Esophagus squamous epithelium (tissue), 5 donors: ENCODE results near the gene HOXB5. TPM values are rescaled to one million over a fixed set of nuclear protein-coding genes. Genes with fewer than 3 reads are reported as not detected.

Experiments
- DNase-seq: peaks from one replicate; lab custom pipeline; 2025; lab: John Stamatoyannopoulos, UW
- H3K27ac ChIP-seq, 4 donors: fragments of 200-600 bp; sonication (generic); one replicate each; pipeline ENCODE4 v1.5.1; 2016 to 2019; ENCODE audit warnings: mild to moderate bottlenecking in 1 of 4
- H3K27me3 ChIP-seq, 4 donors: fragments of 200-600 bp; sonication (generic); 1 replicate in 3 of 4; 2 replicates in 1 of 4; pipeline versions ENCODE4 v1.5.1 to v1.6.0; 2017 to 2021; ENCODE audit warnings: antibody characterized with exemption in 1 of 4
- H3K36me3 ChIP-seq, 3 donors: fragments of 200-600 bp; sonication (generic); one replicate each; pipeline ENCODE4 v1.5.1; 2016 to 2019
- H3K4me1 ChIP-seq, 3 donors: fragments of 200-600 bp; sonication (generic); one replicate each; pipeline ENCODE4 v1.5.1; 2017 to 2019
- H3K4me3 ChIP-seq, 4 donors: fragments of 200-600 bp; sonication (generic); 1 replicate in 3 of 4; 2 replicates in 1 of 4; pipeline ENCODE4 v1.5.1; 2016 to 2019; ENCODE audit warnings: mild to moderate bottlenecking in 2 of 4, moderate library complexity in 1 of 4
- H3K9me3 ChIP-seq, 3 donors: fragments of 200-600 bp; sonication (generic); one replicate each; pipeline ENCODE4 v1.5.1; 2016 to 2019
- POLR2A ChIP-seq, 4 donors: fragments of 450-650 bp; IDR thresholded peaks; one replicate each; pipeline ENCODE4 v1.6.1; 2017; ENCODE audit warnings: antibody characterized with exemption in 4 of 4, mild to moderate bottlenecking in 4 of 4, moderate library complexity in 3 of 4
- WGBS, 2 donors: methylation state at CpG; one replicate each; pipeline ENCODE4 v1.1.5; 2018; 5-methylcytosine and 5-hydroxymethylcytosine counted together
- intact Hi-C: fragments of 100-400 bp; cut with DNase I; formaldehyde crosslinking; loops from one replicate; pipeline ENCODE4 v1.15.0; 2022
- total RNA-seq, 4 donors: library from RNA; depleted of rRNA; stranded (reverse); fragments of >200 nt; gene quantifications; one replicate each; pipeline ENCODE4 v1.1.0, GENCODE V29; 2016
- TF ChIP-seq, protein P1 (sequence below), 6 experiments: fragments of 450-650 bp in 4 of 6; fragments of 200-600 bp in 2 of 6; sonication (generic) in 2 of 6; IDR thresholded peaks; one replicate each; pipeline ENCODE4 v1.5.1; 2016 to 2019; ENCODE audit warnings: antibody characterized with exemption in 6 of 6, mild to moderate bottlenecking in 4 of 6, moderate library complexity in 4 of 6
- donor health status: DM: yes; HTN: yes; CAD: no.

HOXB5 gene
- total RNA-seq, 4 donors from 2014 or later = not detected

GRCh38 chr17:48601207-48601538 lies 7.6 kb upstream of the HOXB5 start:
- H3K27me3 ChIP-seq = peaks cover 17 to 100% (median 81%) of the 10 kb centered on the region in 4 donors
- no peak overlapping the region for H3K27ac ChIP-seq
- intact Hi-C loops = no loop called here
- H3K4me1 ChIP-seq = peaks cover 16 to 53% (median 25%) of the 10 kb centered on the region in 3 donors
- 39% methylated on average over 4 of the region's 4 CpGs; no CpG with 5 or more reads in 1 of the 2 donors for WGBS, 2 donors
- TF ChIP-seq POLR2A (IDR thresholded peaks at IDR 0.05) = no peak
- TF ChIP-seq, protein P1, sequence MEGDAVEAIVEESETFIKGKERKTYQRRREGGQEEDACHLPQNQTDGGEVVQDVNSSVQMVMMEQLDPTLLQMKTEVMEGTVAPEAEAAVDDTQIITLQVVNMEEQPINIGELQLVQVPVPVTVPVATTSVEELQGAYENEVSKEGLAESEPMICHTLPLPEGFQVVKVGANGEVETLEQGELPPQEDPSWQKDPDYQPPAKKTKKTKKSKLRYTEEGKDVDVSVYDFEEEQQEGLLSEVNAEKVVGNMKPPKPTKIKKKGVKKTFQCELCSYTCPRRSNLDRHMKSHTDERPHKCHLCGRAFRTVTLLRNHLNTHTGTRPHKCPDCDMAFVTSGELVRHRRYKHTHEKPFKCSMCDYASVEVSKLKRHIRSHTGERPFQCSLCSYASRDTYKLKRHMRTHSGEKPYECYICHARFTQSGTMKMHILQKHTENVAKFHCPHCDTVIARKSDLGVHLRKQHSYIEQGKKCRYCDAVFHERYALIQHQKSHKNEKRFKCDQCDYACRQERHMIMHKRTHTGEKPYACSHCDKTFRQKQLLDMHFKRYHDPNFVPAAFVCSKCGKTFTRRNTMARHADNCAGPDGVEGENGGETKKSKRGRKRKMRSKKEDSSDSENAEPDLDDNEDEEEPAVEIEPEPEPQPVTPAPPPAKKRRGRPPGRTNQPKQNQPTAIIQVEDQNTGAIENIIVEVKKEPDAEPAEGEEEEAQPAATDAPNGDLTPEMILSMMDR (IDR thresholded peaks at IDR 0.05) = no peak
- H3K36me3 ChIP-seq = no peaks in the 10 kb centered on the region
- DNase-seq = no peak
- H3K4me3 ChIP-seq = no peak overlapping the region
- no peaks in the 10 kb centered on the region for H3K9me3 ChIP-seq

DNA sequence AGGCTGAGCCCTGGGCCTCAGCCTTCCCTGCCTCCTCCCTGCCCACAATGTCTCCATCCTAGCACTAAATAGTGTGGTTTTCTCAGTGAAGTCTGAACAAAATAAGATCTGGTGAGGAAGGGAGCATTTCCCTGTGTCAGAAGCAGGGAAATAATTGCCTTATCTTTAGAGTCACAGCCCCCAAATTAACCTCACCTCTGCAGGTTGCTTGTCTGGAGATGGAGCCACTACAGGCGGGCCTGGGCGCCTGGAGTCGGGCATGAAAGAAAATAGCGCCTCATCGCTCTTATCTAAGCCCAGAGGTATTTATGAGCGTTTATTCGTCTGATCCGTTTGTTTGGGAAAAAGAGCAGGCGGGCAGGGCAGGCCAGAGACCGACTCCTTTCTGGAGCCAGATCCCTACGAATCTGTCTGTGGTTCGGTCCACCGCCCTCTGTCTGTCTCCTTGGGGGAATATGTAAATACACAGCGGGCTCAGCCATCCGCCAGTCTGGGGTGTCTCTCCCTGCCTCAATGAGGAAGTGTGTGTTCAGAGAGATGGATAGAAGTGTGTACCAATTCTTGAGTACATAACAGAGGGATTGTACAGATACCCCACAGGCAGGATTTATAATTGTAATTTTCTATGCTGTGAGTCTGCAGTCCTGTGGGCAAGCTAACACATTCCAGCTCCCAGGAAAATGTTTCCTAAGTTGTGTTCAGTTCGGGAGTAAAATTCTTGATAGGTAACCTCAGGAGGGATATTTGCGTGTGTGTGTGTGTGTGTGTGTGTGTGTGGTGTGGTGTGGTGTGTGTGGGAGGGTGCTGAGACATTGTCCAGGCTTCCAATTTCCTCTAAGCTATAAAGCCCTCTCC lies 6.9 kb upstream of the HOXB5 start:
- H3K27ac ChIP-seq = no peak overlapping the region
- intact Hi-C loops = no loop called here
- H3K9me3 ChIP-seq = no peaks in the 10 kb centered on the region
- H3K27me3 ChIP-seq = peaks cover 12 to 100% (median 75%) of the 10 kb centered on the region in 4 donors
- no peaks in the 10 kb centered on the region for H3K36me3 ChIP-seq
- no peak overlapping the region for H3K4me3 ChIP-seq
- 60 to 64% methylated on average over 16 of the region's 17 CpGs for WGBS, 2 donors
- TF ChIP-seq, protein P1 (IDR thresholded peaks at IDR 0.05) = no peak
- TF ChIP-seq POLR2A (IDR thresholded peaks at IDR 0.05) = no peak
- peaks cover 16 to 56% (median 27%) of the 10 kb centered on the region in 3 donors for H3K4me1 ChIP-seq
- DNase-seq = no peak

GRCh38 chr17:48599354-48599753 lies 5.8 kb upstream of the HOXB5 start:
- TF ChIP-seq POLR2A (IDR thresholded peaks at IDR 0.05) = no peak
- TF ChIP-seq, protein P1 (IDR thresholded peaks at IDR 0.05) = no peak
- no peak overlapping the region for H3K4me3 ChIP-seq
- WGBS, 2 donors = 71 to 78% methylated on average over 5 of the region's 5 CpGs
- DNase-seq = no peak
- no peak overlapping the region for H3K27ac ChIP-seq
- H3K9me3 ChIP-seq = no peaks in the 10 kb centered on the region
- peaks cover 6 to 100% (median 72%) of the 10 kb centered on the region in 4 donors for H3K27me3 ChIP-seq
- H3K4me1 ChIP-seq = peaks cover 19 to 60% (median 27%) of the 10 kb centered on the region in 3 donors
- intact Hi-C loops = loop anchor here (5.0 kb wide), 1 partner anchor 252 kb away; no protein-coding TSS in a partner anchor
- no peaks in the 10 kb centered on the region for H3K36me3 ChIP-seq

DNA sequence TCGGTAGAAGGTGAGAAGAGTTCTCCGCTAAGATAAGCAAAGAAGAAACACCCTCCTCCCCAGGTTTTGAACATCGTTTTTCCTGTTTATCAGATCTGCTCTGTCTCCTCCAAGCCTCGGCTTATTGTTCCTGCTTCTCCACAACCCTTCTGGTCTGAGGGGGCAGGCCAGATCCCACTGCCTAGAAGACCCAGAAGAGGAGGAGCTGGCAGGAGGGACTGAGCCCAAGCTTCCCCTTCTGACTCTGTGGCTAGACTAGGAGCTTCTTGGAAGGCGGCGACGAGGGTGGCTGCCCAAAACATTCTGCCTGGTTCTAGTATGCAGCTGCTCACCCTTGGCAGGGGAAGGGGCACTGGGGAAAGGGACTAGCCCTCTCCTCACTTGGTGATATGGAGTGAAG lies 5.2 kb upstream of the HOXB5 start:
- H3K4me1 ChIP-seq = peaks cover 24 to 60% (median 30%) of the 10 kb centered on the region in 3 donors
- TF ChIP-seq POLR2A (IDR thresholded peaks at IDR 0.05) = no peak
- TF ChIP-seq, protein P1 (IDR thresholded peaks at IDR 0.05) = no peak

More for the DNA sequence above, 5.2 kb upstream of the HOXB5 start:
- H3K4me3 ChIP-seq = no peak overlapping the region
- H3K27ac ChIP-seq = no peak overlapping the region
- no peaks in the 10 kb centered on the region for H3K9me3 ChIP-seq
- no peaks in the 10 kb centered on the region for H3K36me3 ChIP-seq
- WGBS, 2 donors = 45 to 56% methylated on average over 6 to 7 of the region's 7 CpGs
- peaks cover 4 to 100% (median 72%) of the 10 kb centered on the region in 4 donors for H3K27me3 ChIP-seq
- no peak for DNase-seq
- intact Hi-C loops = loop anchor here (5.0 kb wide), 1 partner anchor 251 kb away; no protein-coding TSS in a partner anchor
